ENCODE data around the gene RANBP6. TPM values are rescaled to one million over a fixed set of nuclear protein-coding genes. Genes with fewer than 3 reads are reported as not detected.
"Not testable (repeated sequence)": the region's sequence is repeated elsewhere in the genome, so short reads cannot be mapped to it uniquely, and the experiment has no call there.

RANBP6 gene
- 10 to 100 TPM; 20.2 to 21.6 TPM for total RNA-seq

- Mint-ChIP-seq H3K4me1 (ENCODE audit: low read depth) (peaks cover 49% of the 10 kb centered on the region), H3K9me3 (ENCODE audit: insufficient read depth) (no peaks in the 10 kb centered on the region), H3K27ac (peak within 1 kb of the TSS; percentile 98), H3K27me3 (ENCODE audit: low read depth) (no peaks in the 10 kb centered on the region), H3K4me3 (peak within 1 kb of the TSS; percentile 91), H3K36me3 (ENCODE audit: low read depth) (peaks cover 44% of the 10 kb centered on the region)
- DNase-seq = peak; percentile 95
- ChIA-PET POLR2A (interaction anchor here (0.6 to 2.5 kb wide), 14 partner anchors 8 to 488 kb away, joined by 3 to 10 read pairs (median 3); partner anchors contain the start of genes ERMP1 and UHRF2), CTCF (interaction anchor here (0.7 to 2.3 kb wide), 5 partner anchors 10 to 290 kb away, joined by 3 to 20 read pairs (median 3); partner anchors contain the start of gene ERMP1)
- peak; percentile 99 for ATAC-seq
These were observed at the start of gene RANBP6 for GRCh38 chr9:6015278-6016157. Gene RANBP6 (minus strand): TSS chr9:6015624. CDS start chr9:6015607, 17 bp downstream.

DNA sequence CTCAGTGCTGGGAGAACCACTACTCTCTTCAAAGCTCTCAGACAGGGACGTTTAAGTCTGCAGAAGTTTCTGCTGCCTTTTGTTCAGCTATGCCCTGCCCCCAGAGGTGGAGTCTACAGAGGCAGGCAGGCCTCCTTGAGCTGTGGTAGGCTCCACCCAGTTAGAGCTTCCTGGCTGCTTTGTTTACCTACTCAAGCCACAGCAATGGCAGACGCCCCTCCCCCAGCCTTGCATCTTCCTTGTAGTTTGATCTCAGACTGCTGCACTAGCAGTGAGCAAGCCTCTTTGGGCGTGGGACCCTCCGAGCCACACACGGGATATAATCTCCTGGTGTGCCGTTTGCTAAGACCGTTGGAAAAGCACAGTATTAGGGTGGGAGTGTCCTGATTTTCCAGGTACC is 47.7 kb upstream of the RANBP6 start:
- H3K27ac Mint-ChIP-seq; H3K9me3 Mint-ChIP-seq (ENCODE audit: insufficient read depth); H3K36me3 Mint-ChIP-seq (ENCODE audit: low read depth); POLR2A ChIA-PET; ATAC-seq; H3K4me1 Mint-ChIP-seq (ENCODE audit: low read depth); H3K4me3 Mint-ChIP-seq: not testable (repeated sequence)
- H3K27me3 Mint-ChIP-seq (ENCODE audit: low read depth) = peaks cover 34% of the 10 kb centered on the region
- DNase-seq = peak; percentile 33
- CTCF ChIA-PET = interaction anchor here (1.4 to 4.9 kb wide), 2 partner anchors 9 to 177 kb away, joined by 3 to 36 read pairs; no protein-coding TSS in a partner anchor

DNA sequence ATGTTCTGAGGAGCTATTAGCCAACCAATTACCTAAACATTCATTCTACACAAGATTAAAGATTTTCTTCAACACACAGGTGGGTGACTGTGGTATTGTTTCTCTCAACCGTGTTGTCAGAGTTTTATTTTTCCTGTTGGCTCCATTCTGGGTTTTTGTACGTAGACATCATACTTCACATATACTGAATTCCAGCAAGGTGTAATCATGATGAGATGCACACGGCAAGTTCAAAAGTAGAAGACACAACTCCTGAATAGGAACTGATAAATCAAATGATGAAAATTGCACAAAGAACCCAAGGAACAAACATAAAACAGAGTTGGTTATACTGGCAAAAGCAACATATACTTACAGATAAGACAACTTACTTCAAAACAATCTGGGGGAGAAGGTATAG is 40.2 kb upstream of the RANBP6 start:
- Mint-ChIP-seq H3K4me3 (no peak overlapping the region), H3K27me3 (ENCODE audit: low read depth) (peaks cover 21% of the 10 kb centered on the region), H3K9me3 (ENCODE audit: insufficient read depth) (peaks cover 3% of the 10 kb centered on the region), H3K27ac (no peak overlapping the region), H3K36me3 (ENCODE audit: low read depth) (no peaks in the 10 kb centered on the region), H3K4me1 (ENCODE audit: low read depth) (peaks cover 3% of the 10 kb centered on the region)
- ATAC-seq (no peak), DNase-seq (no peak)
- CTCF ChIA-PET = interaction anchor here (0.6 to 7.7 kb wide), 5 partner anchors 11 to 250 kb away, joined by 3 to 99 read pairs (median 22); no protein-coding TSS in a partner anchor
- POLR2A ChIA-PET = no interaction called here

DNA sequence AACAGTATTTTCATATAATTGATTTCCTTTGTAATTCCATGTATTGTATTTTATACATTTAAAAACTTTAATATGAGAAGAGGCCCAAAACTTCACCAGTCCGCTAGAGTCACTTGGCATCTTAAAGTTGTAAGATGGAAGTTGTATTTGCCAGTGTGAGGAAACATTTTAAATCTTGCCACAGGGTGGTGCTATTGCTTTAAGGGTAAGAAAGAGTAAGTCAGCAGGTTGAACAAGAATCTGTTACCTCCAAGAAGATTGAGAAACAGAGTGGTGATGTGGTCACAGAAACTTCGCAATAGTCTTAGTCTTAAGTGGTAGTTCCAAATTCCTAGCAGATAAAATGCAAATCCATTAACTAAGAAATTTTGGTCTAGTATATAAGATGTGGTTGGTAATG is 39.8 kb upstream of the RANBP6 start:
- ChIA-PET POLR2A (no interaction called here), CTCF (interaction anchor here (0.6 to 7.7 kb wide), 5 partner anchors 11 to 250 kb away, joined by 3 to 99 read pairs (median 22); no protein-coding TSS in a partner anchor)
- Mint-ChIP-seq H3K27ac (no peak overlapping the region), H3K4me3 (no peak overlapping the region), H3K36me3 (ENCODE audit: low read depth) (no peaks in the 10 kb centered on the region), H3K27me3 (ENCODE audit: low read depth) (peaks cover 16% of the 10 kb centered on the region), H3K9me3 (ENCODE audit: insufficient read depth) (peaks cover 3% of the 10 kb centered on the region), H3K4me1 (ENCODE audit: low read depth) (peaks cover 3% of the 10 kb centered on the region)
- ATAC-seq (peak; percentile 68), DNase-seq (peak; percentile 75)

- peak; percentile 75 for DNase-seq
- ChIA-PET POLR2A (no interaction called here), CTCF (interaction anchor here (0.6 to 7.7 kb wide), 52 partner anchors 9 to 534 kb away, joined by 3 to 99 read pairs (median 4); partner anchors contain the start of gene RANBP6)
- H3K4me3 Mint-ChIP-seq = no peak overlapping the region
- no peaks in the 10 kb centered on the region for H3K36me3 Mint-ChIP-seq (ENCODE audit: low read depth)
- H3K9me3 Mint-ChIP-seq (ENCODE audit: insufficient read depth) = peaks cover 3% of the 10 kb centered on the region
- peak; percentile 75 for ATAC-seq
- peaks cover 9% of the 10 kb centered on the region for H3K4me1 Mint-ChIP-seq (ENCODE audit: low read depth)
- H3K27me3 Mint-ChIP-seq (ENCODE audit: low read depth) = peaks cover 11% of the 10 kb centered on the region
- H3K27ac Mint-ChIP-seq = no peak overlapping the region
These were observed 39.1 kb upstream of the RANBP6 start for GRCh38 chr9:6054280-6055099.

DNA sequence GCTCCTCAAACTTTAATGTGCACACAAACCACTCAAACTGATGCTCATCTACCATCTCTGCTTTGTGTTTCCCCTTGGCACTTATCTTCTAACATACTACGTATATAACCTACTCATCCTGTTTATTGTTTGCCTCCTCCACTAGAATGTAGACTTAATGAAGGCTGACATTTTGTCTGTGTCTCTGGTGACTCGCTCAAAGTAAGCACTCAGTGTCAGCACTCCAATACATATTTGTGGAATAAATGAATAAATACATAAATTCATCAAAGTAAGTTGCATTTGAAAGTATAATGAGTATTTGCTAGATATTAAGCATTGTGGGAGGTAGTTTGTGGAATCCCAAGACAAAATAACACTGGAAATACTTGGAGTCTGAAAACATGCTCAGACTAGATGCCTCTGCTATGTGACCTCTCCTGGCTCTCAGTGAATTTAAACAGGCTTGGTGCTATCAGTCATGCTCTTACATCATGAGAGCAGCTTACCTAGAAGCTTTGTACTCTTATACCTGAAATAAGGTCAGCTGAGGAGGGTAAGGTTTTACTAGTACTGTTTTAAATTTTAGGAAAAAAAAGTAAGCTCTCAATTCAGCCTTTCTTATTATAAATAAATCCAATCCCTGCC is 37.0 kb upstream of the RANBP6 start:
- DNase-seq (no peak), ATAC-seq (no peak)
- Mint-ChIP-seq H3K9me3 (ENCODE audit: insufficient read depth) (no peaks in the 10 kb centered on the region), H3K27me3 (ENCODE audit: low read depth) (peaks cover 6% of the 10 kb centered on the region), H3K4me3 (no peak overlapping the region), H3K36me3 (ENCODE audit: low read depth) (no peaks in the 10 kb centered on the region), H3K4me1 (ENCODE audit: low read depth) (peaks cover 9% of the 10 kb centered on the region), H3K27ac (no peak overlapping the region)
- ChIA-PET CTCF (interaction anchor here (1.0 to 7.7 kb wide), 5 partner anchors 12 to 254 kb away, joined by 3 to 99 read pairs (median 36); no protein-coding TSS in a partner anchor), POLR2A (no interaction called here)

DNA sequence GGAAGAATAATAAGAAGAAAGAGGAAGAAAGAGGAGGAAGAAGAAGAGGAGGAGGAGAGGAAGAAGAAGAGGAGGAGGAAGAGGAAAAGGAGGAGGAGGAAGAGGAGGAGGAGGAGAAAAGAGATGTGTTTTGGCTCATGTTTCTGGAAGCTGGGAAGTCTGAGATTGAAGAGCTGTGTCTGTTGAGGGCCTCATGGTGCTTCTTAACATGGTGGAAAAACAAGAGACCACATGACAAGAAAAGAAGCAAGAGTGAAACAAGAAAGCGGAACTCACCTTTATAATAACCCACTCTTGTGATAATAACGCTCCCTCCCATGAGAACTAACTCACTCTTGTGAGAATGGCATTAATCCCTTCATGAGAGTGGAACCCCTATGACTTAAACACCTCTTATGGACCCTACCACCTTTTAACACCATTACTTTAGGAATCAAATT is 36.1 kb upstream of the RANBP6 start:
- DNase-seq (no peak), ATAC-seq (no peak)
- Mint-ChIP-seq H3K4me1 (ENCODE audit: low read depth) (peaks cover 9% of the 10 kb centered on the region), H3K27ac (no peak overlapping the region), H3K4me3 (no peak overlapping the region), H3K36me3 (ENCODE audit: low read depth) (no peaks in the 10 kb centered on the region), H3K27me3 (ENCODE audit: low read depth) (peaks cover 10% of the 10 kb centered on the region), H3K9me3 (ENCODE audit: insufficient read depth) (no peaks in the 10 kb centered on the region)
- ChIA-PET POLR2A (no interaction called here), CTCF (interaction anchor here (0.9 to 7.7 kb wide), 4 partner anchors 27 to 255 kb away, joined by 3 to 99 read pairs (median 4); no protein-coding TSS in a partner anchor)

DNA sequence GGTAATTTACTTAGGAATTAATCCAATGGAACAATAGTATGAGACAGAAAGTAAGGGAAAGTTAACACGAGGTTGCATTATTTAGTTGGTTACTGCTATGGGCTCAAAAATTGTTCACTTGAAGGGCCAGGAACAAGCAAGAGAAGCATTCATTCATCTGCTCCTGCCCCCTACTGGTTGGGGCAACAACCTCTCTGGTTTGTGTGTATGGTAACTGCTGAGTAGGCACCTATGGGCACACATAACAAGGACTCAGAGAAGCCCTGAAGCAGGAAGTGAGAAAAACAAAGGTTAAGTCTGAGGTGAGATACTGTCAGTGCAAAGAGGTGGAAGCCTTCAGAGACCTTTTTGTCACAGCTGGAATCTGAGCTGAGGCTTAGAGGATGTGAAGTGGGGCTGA is 34.4 kb upstream of the RANBP6 start:
- H3K4me1 Mint-ChIP-seq (ENCODE audit: low read depth) = peaks cover 9% of the 10 kb centered on the region
- POLR2A ChIA-PET = no interaction called here
- no peaks in the 10 kb centered on the region for H3K36me3 Mint-ChIP-seq (ENCODE audit: low read depth)

DNA sequence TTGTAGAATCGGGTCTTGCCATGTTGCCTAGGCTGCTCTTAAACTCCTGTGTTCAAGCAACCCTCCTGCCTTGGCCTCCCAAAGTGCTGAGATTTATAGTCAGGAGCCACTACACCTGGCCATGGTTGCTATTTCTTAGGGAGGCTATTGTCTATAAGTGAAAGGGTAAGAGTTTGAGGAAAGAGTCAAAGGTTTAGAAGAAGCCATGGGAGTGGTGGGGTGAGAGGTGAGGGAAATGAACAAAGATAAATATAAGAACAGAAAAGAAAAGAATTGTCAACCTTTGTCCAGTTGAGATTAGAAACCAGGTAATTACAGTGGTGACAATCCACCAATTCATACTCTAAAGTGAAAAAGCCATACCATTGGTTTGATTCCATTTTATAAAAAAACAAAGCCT is 32.6 kb upstream of the RANBP6 start:
- no peaks in the 10 kb centered on the region for H3K9me3 Mint-ChIP-seq (ENCODE audit: insufficient read depth)
- H3K27ac Mint-ChIP-seq = no peak overlapping the region
- no peaks in the 10 kb centered on the region for H3K36me3 Mint-ChIP-seq (ENCODE audit: low read depth)
- H3K4me3 Mint-ChIP-seq = no peak overlapping the region
- peaks cover 8% of the 10 kb centered on the region for H3K27me3 Mint-ChIP-seq (ENCODE audit: low read depth)
- POLR2A ChIA-PET = no interaction called here
- H3K4me1 Mint-ChIP-seq (ENCODE audit: low read depth) = peaks cover 6% of the 10 kb centered on the region
- DNase-seq (no peak), ATAC-seq (no peak)
- CTCF ChIA-PET = interaction anchor here (2.4 kb wide), 1 partner anchor 25 kb away, joined by 16 read pairs; no protein-coding TSS in a partner anchor

More for the DNA sequence above, 34.4 kb upstream of the RANBP6 start:
- CTCF ChIA-PET = interaction anchor here (0.9 to 7.7 kb wide), 7 partner anchors 26 to 179 kb away, joined by 3 to 99 read pairs (median 5); partner anchors contain the start of gene RANBP6
- DNase-seq (peak; percentile 67), ATAC-seq (peak; percentile 75)
- Mint-ChIP-seq H3K9me3 (ENCODE audit: insufficient read depth) (no peaks in the 10 kb centered on the region), H3K27ac (no peak overlapping the region), H3K4me3 (no peak overlapping the region), H3K27me3 (ENCODE audit: low read depth) (peaks cover 8% of the 10 kb centered on the region)

DNA sequence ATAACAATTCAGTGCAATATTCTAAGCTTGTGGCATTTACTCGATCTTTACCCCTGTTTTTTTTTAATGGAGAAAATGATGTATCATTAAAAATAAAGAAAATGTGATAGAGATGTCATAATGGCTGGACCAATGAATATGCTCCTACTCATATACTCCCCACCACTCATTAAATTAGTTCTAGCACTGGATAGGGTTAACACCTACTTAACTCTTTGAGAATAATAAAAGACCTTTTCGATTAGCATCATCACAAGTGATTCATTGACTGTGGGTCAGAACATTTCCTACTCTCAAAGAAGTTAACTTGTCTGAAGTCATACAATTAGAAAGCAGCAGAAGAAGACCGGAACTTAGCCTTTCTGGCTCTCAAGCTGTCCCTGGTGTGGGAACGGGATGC is 31.6 kb upstream of the RANBP6 start:
- ChIA-PET CTCF (interaction anchor here (0.6 to 1.1 kb wide), 2 partner anchors 23 to 160 kb away, joined by 3 read pairs; no protein-coding TSS in a partner anchor), POLR2A (no interaction called here)

GRCh38 chr9:6045364-6045763 is 29.9 kb upstream of the RANBP6 start:
- no peaks in the 10 kb centered on the region for H3K9me3 Mint-ChIP-seq (ENCODE audit: insufficient read depth)
- H3K27ac Mint-ChIP-seq = no peak overlapping the region
- H3K27me3 Mint-ChIP-seq (ENCODE audit: low read depth) = peaks cover 19% of the 10 kb centered on the region
- POLR2A ChIA-PET = interaction anchor here (1.1 kb wide), 1 partner anchor 30 kb away, joined by 3 read pairs; the partner anchor contains the start of gene RANBP6
- ATAC-seq (no peak), DNase-seq (no peak)
- H3K4me3 Mint-ChIP-seq = no peak overlapping the region
- H3K4me1 Mint-ChIP-seq (ENCODE audit: low read depth) = peaks cover 6% of the 10 kb centered on the region
- no peaks in the 10 kb centered on the region for H3K36me3 Mint-ChIP-seq (ENCODE audit: low read depth)
- CTCF ChIA-PET = interaction anchor here (1.3 to 1.8 kb wide), 3 partner anchors 9 to 159 kb away, joined by 4 to 14 read pairs (median 6); no protein-coding TSS in a partner anchor

More for the DNA sequence above, 31.6 kb upstream of the RANBP6 start:
- Mint-ChIP-seq H3K36me3 (ENCODE audit: low read depth) (no peaks in the 10 kb centered on the region), H3K27ac (no peak overlapping the region), H3K27me3 (ENCODE audit: low read depth) (peaks cover 8% of the 10 kb centered on the region), H3K9me3 (ENCODE audit: insufficient read depth) (no peaks in the 10 kb centered on the region), H3K4me1 (ENCODE audit: low read depth) (peaks cover 6% of the 10 kb centered on the region), H3K4me3 (no peak overlapping the region)
- ATAC-seq = no peak
- no peak for DNase-seq

All from activated CD8-positive, alpha-beta T cell treated with anti-CD3 and anti-CD28 coated beads, Interleukin-2, amount 10 ng/mL, durations not matched to agents 7 days and 5 days (primary cell).